A549 (cell line): ENCODE results near the gene S1PR2. TPM values are rescaled to one million over a fixed set of nuclear protein-coding genes. Genes with fewer than 3 reads are reported as not detected.

Source experiments
- ATAC-seq, 2 experiments: fragments of 200-7000 bp in 1 of 2; fragments of >200 bp in 1 of 2; cut with Nextera tagmentation in 1 of 2; cut with Tn5 transposase in 1 of 2; 3 replicates each; pipeline versions ENCODE4 v1.8.0 to v1.9.1; 2018 to 2020; ENCODE audit warnings: mild to moderate bottlenecking in 1 of 2, moderate library complexity in 1 of 2
- CTCF ChIA-PET: fragments of 300-600 bp; sonication (Branson Sonifier 250); formaldehyde crosslinking; extraction: SDS; loops from one replicate; lab custom pipeline; 2021; ENCODE audit warnings: antibody characterized with exemption, inconsistent platforms; lab: Yijun Ruan, JAX
- POLR2A ChIA-PET: fragments of 350-600 bp; formaldehyde crosslinking; extraction: SDS; loops from one replicate; lab custom pipeline; 2021; ENCODE audit warnings: antibody characterized with exemption, inconsistent platforms; lab: Yijun Ruan, JAX
- DNase-seq, 2 experiments: peaks; one replicate each; pipeline versions ENCODE4 v3.0.0 to v3.0.0-alpha.2; 2011 to 2016; ENCODE audit warnings: low read depth in 1 of 2, low spot score in 1 of 2
- FAIRE-seq: peaks from 2 replicates; lab custom pipeline; 2011; peaks lifted over from hg19 to GRCh38; lab: Jason Lieb, UNC
- H3K27ac ChIP-seq, 2 experiments: fragments of >200 bp; sonication (Bioruptor Twin); formaldehyde crosslinking; 3 replicates each; pipeline ENCODE4 v1.5.1; 2016 to 2017
- H3K4me1 ChIP-seq: fragments of >200 bp; sonication (Bioruptor Twin); formaldehyde crosslinking; 3 replicates; pipeline ENCODE4 v1.6.1; 2016
- H3K4me2 ChIP-seq: fragments of >200 bp; sonication (Bioruptor Twin); formaldehyde crosslinking; 3 replicates; pipeline ENCODE4 v1.6.1; 2016
- H3K4me3 ChIP-seq: fragments of >200 bp; sonication (Bioruptor Twin); formaldehyde crosslinking; 3 replicates; pipeline ENCODE4 v1.5.1; 2016
- H3K9me3 ChIP-seq: fragments of >200 bp; sonication (Bioruptor Twin); formaldehyde crosslinking; 3 replicates; pipeline ENCODE4 v1.6.1; 2016
- BHLHE40 ChIP-seq: IDR thresholded peaks from 2 replicates; pipeline ENCODE4 v1.6.1; 2012; ENCODE audit warnings: low read depth, low read length, inconsistent platforms
- FOSB ChIP-seq: fragments of 250-450 bp; sonication (Bioruptor Pico); IDR thresholded peaks from 2 replicates; pipeline ENCODE4 v1.5.0; 2020; ENCODE audit warnings: mild to moderate bottlenecking, moderate library complexity
- FOXS1 ChIP-seq: fragments of 250-450 bp; sonication (Bioruptor Pico); IDR thresholded peaks from 2 replicates; pipeline ENCODE4 v1.5.0; 2020; ENCODE audit warnings: mild to moderate bottlenecking, moderate library complexity
- HES2 ChIP-seq: fragments of >200 bp; sonication (Bioruptor Twin); formaldehyde crosslinking; IDR thresholded peaks from 2 replicates; pipeline ENCODE4 v1.6.1; 2016
- HEYL ChIP-seq: fragments of 250-450 bp; sonication (Bioruptor Pico); IDR thresholded peaks from 2 replicates; pipeline ENCODE4 v1.8.0; 2021; ENCODE audit warnings: mild to moderate bottlenecking, moderate library complexity
- HMGXB4 ChIP-seq: fragments of 250-450 bp; sonication (Bioruptor Pico); IDR thresholded peaks from 2 replicates; pipeline ENCODE4 v1.5.0; 2021; ENCODE audit warnings: mild to moderate bottlenecking, moderate library complexity, borderline replicate concordance
- HOXB13 ChIP-seq: fragments of 250-450 bp; sonication (Bioruptor Pico); IDR thresholded peaks from 2 replicates; pipeline ENCODE4 v1.5.0; 2020; ENCODE audit warnings: low read depth, mild to moderate bottlenecking, moderate library complexity
- JUN ChIP-seq, 2 experiments: fragments of >200 bp; sonication (Bioruptor Twin); formaldehyde crosslinking; IDR thresholded peaks; 2 replicates in 1 of 2; 3 replicates in 1 of 2; pipeline ENCODE4 v1.6.1; 2016 to 2017
- MAFK ChIP-seq: fragments of 450-650 bp; IDR thresholded peaks from 2 replicates; pipeline ENCODE4 v1.6.1; 2014; ENCODE audit not compliant: partially characterized antibody
- NPAS2 ChIP-seq: fragments of 250-450 bp; sonication (Bioruptor Pico); IDR thresholded peaks from 2 replicates; pipeline ENCODE4 v1.8.0; 2022; ENCODE audit warnings: mild to moderate bottlenecking, moderate library complexity, borderline replicate concordance
- NR3C1 ChIP-seq: fragments of >200 bp; sonication (Bioruptor Twin); formaldehyde crosslinking; IDR thresholded peaks from 3 replicates; pipeline ENCODE4 v1.6.1; 2017
- PBX3 ChIP-seq: IDR thresholded peaks from 2 replicates; pipeline ENCODE4 v1.6.1; 2012
- PHF8 ChIP-seq: fragments of 200-600 bp; sonication (generic); IDR thresholded peaks from 2 replicates; pipeline ENCODE4 v1.6.1; 2016; ENCODE audit warnings: low read depth, mild to moderate bottlenecking, antibody characterized with exemption, moderate library complexity, borderline replicate concordance
- POLR2A ChIP-seq: IDR thresholded peaks from 2 replicates; pipeline ENCODE4 v1.6.1; 2012; ENCODE audit warnings: mild to moderate bottlenecking, low read length
- POLR2AphosphoS2 ChIP-seq: conservative IDR thresholded peaks from 2 replicates; pipeline ENCODE4 v1.6.1; 2012; ENCODE audit warnings: low read length, improper control_type of control experiment, inconsistent platforms
- RAD21 ChIP-seq, 2 experiments: fragments of >200 bp in 1 of 2; sonication (Bioruptor Twin) in 1 of 2; formaldehyde crosslinking in 1 of 2; IDR thresholded peaks in 1 of 2; conservative IDR thresholded peaks in 1 of 2; 2 replicates in 1 of 2; 3 replicates in 1 of 2; pipeline ENCODE4 v1.6.1; 2012 to 2018; ENCODE audit warnings: inconsistent platforms in 1 of 2
- RFX5 ChIP-seq: fragments of 450-650 bp; IDR thresholded peaks from 2 replicates; pipeline ENCODE4 v1.7.1; 2014; ENCODE audit warnings: antibody characterized with exemption, mild to moderate bottlenecking, moderate library complexity
- RNF2 ChIP-seq: fragments of 200-600 bp; sonication (generic); IDR thresholded peaks from 2 replicates; pipeline ENCODE4 v1.6.1; 2016; ENCODE audit warnings: low read depth, mild to moderate bottlenecking, antibody characterized with exemption, moderate library complexity, borderline replicate concordance
- SREBF2 ChIP-seq: fragments of 450-650 bp; IDR thresholded peaks from 2 replicates; pipeline ENCODE4 v1.6.1; 2014; ENCODE audit warnings: mild to moderate bottlenecking, moderate library complexity
- TFCP2L1 ChIP-seq: fragments of 250-450 bp; sonication (Bioruptor Pico); IDR thresholded peaks from 2 replicates; pipeline ENCODE4 v1.5.0; 2021; ENCODE audit warnings: mild to moderate bottlenecking
- ZC3H11A ChIP-seq: fragments of 450-650 bp; IDR thresholded peaks from 2 replicates; pipeline ENCODE4 v1.6.1; 2014; ENCODE audit warnings: antibody characterized with exemption, mild to moderate bottlenecking
- ZFP36 ChIP-seq: fragments of 450-650 bp; IDR thresholded peaks from 2 replicates; pipeline ENCODE4 v1.6.1; 2014; ENCODE audit warnings: borderline replicate concordance; ENCODE audit not compliant: partially characterized antibody
- ZNF302 ChIP-seq: fragments of 250-450 bp; sonication (Bioruptor Pico); IDR thresholded peaks from 2 replicates; pipeline ENCODE4 v1.9.0; 2021; ENCODE audit warnings: inconsistent platforms, mild to moderate bottlenecking, moderate library complexity
- WGBS: methylation state at CpG from one replicate; pipeline ENCODE4 v1.1.6; 2017; ENCODE audit errors: missing lambda C conversion rate; 5-methylcytosine and 5-hydroxymethylcytosine counted together
- polyA plus RNA-seq, 4 experiments: library from polyadenylated mRNA; depleted of rRNA in 3 of 4; stranded (reverse); fragments of >200 nt; fragmentation: RNase III in 1 of 4; extraction: RNeasy Plus Mini Kit Qiagen cat#74134 plus additional on column Dnase treatment in 1 of 4; gene quantifications; 2 replicates in 3 of 4; 3 replicates in 1 of 4; pipeline ENCODE4 v1.2.3, GENCODE V29; 2011 to 2017
- TF ChIP-seq, protein P1 (sequence below): fragments of >200 bp; sonication (Bioruptor Twin); formaldehyde crosslinking; IDR thresholded peaks from 3 replicates; pipeline ENCODE4 v1.6.1; 2016

The S1PR2 gene
- polyA plus RNA-seq, 2 of the 4 experiments (the other 2 are of a cell fraction) = 0.72 to 0.87 TPM

DNA sequence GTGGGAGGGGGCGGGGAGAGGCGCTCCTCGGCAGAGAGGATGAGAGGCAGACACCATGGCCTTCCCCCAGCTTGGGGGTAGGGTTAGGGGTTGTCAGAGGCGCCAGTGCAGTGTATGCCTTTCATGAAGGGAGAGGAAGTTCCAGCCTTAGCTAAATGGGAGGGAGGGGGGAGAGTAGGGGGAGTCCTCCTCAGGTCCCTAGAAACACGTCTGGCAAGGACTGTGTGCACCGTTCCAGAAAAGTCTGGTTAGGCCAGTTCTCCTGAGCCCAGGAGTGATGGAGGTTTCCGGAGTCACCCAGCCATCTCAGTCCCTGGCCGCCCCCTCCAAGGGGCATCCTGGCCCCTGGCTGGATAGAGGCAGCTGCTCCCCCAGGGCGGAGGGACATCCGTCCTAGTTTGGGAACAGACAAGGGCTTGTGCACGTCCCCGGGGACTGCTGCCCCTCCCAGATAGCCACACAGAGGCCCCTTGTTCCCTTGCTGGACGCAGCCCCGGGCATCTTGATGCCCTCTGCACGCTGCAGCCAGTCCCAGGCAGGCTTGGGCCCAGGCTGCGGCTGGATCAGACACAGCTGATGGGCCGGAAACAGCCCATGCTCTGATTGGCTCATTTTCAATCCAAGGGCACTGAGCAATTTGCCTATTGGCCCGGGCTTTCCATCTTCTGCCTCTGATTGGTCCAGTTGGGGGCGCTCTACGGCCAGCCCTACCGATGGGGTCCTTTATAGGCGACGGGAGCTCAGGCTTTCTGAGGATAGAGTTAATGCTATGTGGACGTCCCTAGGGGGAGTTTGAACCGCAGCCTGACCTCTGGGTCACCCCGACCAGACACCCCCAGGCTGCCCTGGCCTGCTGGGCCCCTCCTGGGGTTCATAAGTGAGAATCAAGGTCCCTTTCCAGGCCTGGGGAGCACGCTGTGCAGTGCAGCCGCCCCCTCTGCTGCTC, 3.8 kb downstream of the S1PR2 start:
- no peak for DNase-seq
- CTCF ChIA-PET = interaction anchor here (0.5 to 2.4 kb wide), 8 partner anchors 8 to 325 kb away, joined by 3 to 12 read pairs (median 4); no protein-coding TSS in a partner anchor
- Histone ChIP-seq H3K9me3 (no peaks in the 10 kb centered on the region), H3K4me1 (peaks cover 5% of the 10 kb centered on the region; the same call in 1 of the 3 replicates), H3K4me3 (no peak overlapping the region)
- no peak for ATAC-seq
- FAIRE-seq = no peak
- TF ChIP-seq SREBF2 (no peak), POLR2A (no peak), PHF8 (no peak), ZC3H11A (no peak), POLR2AphosphoS2 (no peak), BHLHE40 (no peak), RNF2 (no peak), FOSB (CRISPR knock-in tag) (no peak), NR3C1 (no peak), HES2 (no peak), RFX5 (no peak), PBX3 (no peak), ZFP36 (no peak), FOXS1 (CRISPR knock-in tag) (no peak)
- TF ChIP-seq, protein P1, sequence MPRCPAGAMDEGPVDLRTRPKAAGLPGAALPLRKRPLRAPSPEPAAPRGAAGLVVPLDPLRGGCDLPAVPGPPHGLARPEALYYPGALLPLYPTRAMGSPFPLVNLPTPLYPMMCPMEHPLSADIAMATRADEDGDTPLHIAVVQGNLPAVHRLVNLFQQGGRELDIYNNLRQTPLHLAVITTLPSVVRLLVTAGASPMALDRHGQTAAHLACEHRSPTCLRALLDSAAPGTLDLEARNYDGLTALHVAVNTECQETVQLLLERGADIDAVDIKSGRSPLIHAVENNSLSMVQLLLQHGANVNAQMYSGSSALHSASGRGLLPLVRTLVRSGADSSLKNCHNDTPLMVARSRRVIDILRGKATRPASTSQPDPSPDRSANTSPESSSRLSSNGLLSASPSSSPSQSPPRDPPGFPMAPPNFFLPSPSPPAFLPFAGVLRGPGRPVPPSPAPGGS = no peak
- TF ChIP-seq, all 56 proteins: peak for 0
- no peak overlapping the region for H3K27ac ChIP-seq
- POLR2A ChIA-PET = interaction anchor here (0.6 kb wide), 1 partner anchor 13 kb away, joined by 3 read pairs; no protein-coding TSS in a partner anchor
- 92% methylated on average over 19 of the region's 28 CpGs for WGBS
- no peak overlapping the region for H3K4me2 ChIP-seq

- DNase-seq = no peak
- WGBS = 66% methylated on average over 10 of the region's 13 CpGs
- no peak for FAIRE-seq
Observed at GRCh38 chr19:10226376-10227025, 4.6 kb downstream of the S1PR2 start.

More at GRCh38 chr19:10226376-10227025, 4.6 kb downstream of the S1PR2 start:
- no peak for ATAC-seq
- Histone ChIP-seq H3K4me3 (no peak overlapping the region), H3K4me2 (no peak overlapping the region), H3K27ac (no peak overlapping the region), H3K9me3 (no peaks in the 10 kb centered on the region), H3K4me1 (peaks cover 5% of the 10 kb centered on the region; the same call in 1 of the 3 replicates)
- CTCF ChIA-PET = interaction anchor here (0.6 to 2.4 kb wide), 7 partner anchors 10 to 296 kb away, joined by 3 to 12 read pairs (median 3); no protein-coding TSS in a partner anchor
- no peak for TF ChIP-seq TFCP2L1 (CRISPR knock-in tag)
- TF ChIP-seq FOXS1 (CRISPR knock-in tag) = no peak
- TF ChIP-seq NR3C1 = no peak
- no peak for TF ChIP-seq PBX3
- TF ChIP-seq ZNF302 = no peak
- no peak for TF ChIP-seq RAD21 (conservative IDR thresholded peaks at IDR 0.05 in 1 of 2, IDR thresholded peaks at IDR 0.05 in 1 of 2)
- no peak for TF ChIP-seq NPAS2 (CRISPR knock-in tag)
- TF ChIP-seq HOXB13 (CRISPR knock-in tag) = no peak
- no peak for TF ChIP-seq JUN (IDR thresholded peaks at IDR 0.05)
- no peak for TF ChIP-seq RNF2
- TF ChIP-seq BHLHE40 = no peak
- TF ChIP-seq RFX5 = no peak
- no peak for TF ChIP-seq HMGXB4 (CRISPR knock-in tag)
- TF ChIP-seq MAFK = no peak
- no peak for TF ChIP-seq HEYL
- POLR2A ChIA-PET = no interaction called here
